K562 (cell line): ENCODE measurements around the gene SLC25A21. TPM values are rescaled to one million over a fixed set of nuclear protein-coding genes. Genes with fewer than 3 reads are reported as not detected.

Experiments used
- E2F5 ChIP-seq: sonication (generic); formaldehyde crosslinking; IDR thresholded peaks from 2 replicates; pipeline ENCODE4 v1.8.0; 2022; ENCODE audit warnings: mild to moderate bottlenecking, missing genetic modification reagents
- ERF ChIP-seq: fragments of 450-650 bp; formaldehyde crosslinking; IDR thresholded peaks from 2 replicates; pipeline ENCODE4 v1.4.0; 2020; ENCODE audit warnings: mild to moderate bottlenecking, mixed read lengths
- FOSL1 ChIP-seq: fragments of 200-800 bp; sonication (Bioruptor generic); conservative IDR thresholded peaks from 2 replicates; pipeline ENCODE4 v1.6.1; 2016; ENCODE audit warnings: missing genetic modification characterization, missing compliant biosample characterization
- GABPB1 ChIP-seq: sonication (generic); formaldehyde crosslinking; IDR thresholded peaks from 2 replicates; pipeline ENCODE4 v1.8.0; 2022; ENCODE audit warnings: mild to moderate bottlenecking, missing genetic modification reagents
- GTF2E2 ChIP-seq: fragments of 200-800 bp; sonication (Bioruptor generic); IDR thresholded peaks from 2 replicates; pipeline ENCODE4 v1.6.1; 2016; ENCODE audit warnings: missing genetic modification characterization, missing compliant biosample characterization
- LCOR ChIP-seq: sonication (generic); formaldehyde crosslinking; IDR thresholded peaks from 2 replicates; pipeline ENCODE4 v1.8.0; 2022; ENCODE audit warnings: mild to moderate bottlenecking, missing genetic modification reagents
- NCOA1 ChIP-seq: fragments of 450-650 bp; IDR thresholded peaks from 2 replicates; pipeline ENCODE4 v1.6.1; 2016; ENCODE audit warnings: low read depth
- NELFE ChIP-seq: IDR thresholded peaks from 2 replicates; pipeline ENCODE4 v1.6.1; 2011; ENCODE audit warnings: mild to moderate bottlenecking; ENCODE audit not compliant: insufficient read depth, insufficient read length
- NR2C2 ChIP-seq, 2 experiments: fragments of 200-800 bp in 1 of 2; sonication (Bioruptor generic) in 1 of 2; sonication (generic) in 1 of 2; formaldehyde crosslinking in 1 of 2; IDR thresholded peaks; 2 replicates each; pipeline versions ENCODE4 v1.6.1 to v1.8.0; 2016 to 2022; ENCODE audit warnings: mild to moderate bottlenecking in 1 of 2, missing compliant biosample characterization in 1 of 2, missing genetic modification characterization in 1 of 2, missing genetic modification reagents in 1 of 2
- POLR3G ChIP-seq: IDR thresholded peaks from 2 replicates; pipeline ENCODE4 v1.6.1; 2011; ENCODE audit not compliant: insufficient read length, insufficient replicate concordance; ENCODE audit errors: extremely low read depth
- PRMT5 ChIP-seq: sonication (generic); formaldehyde crosslinking; IDR thresholded peaks from 2 replicates; pipeline ENCODE4 v1.5.0; 2020; ENCODE audit warnings: missing genetic modification reagents
- STAG1 ChIP-seq: sonication (generic); formaldehyde crosslinking; IDR thresholded peaks from 2 replicates; pipeline ENCODE4 v1.5.0; 2020; ENCODE audit warnings: missing genetic modification reagents, borderline replicate concordance
- YBX1 ChIP-seq: fragments of 450-650 bp; IDR thresholded peaks from 2 replicates; pipeline ENCODE4 v1.7.1; 2016; ENCODE audit warnings: mild to moderate bottlenecking
- ZFP91 ChIP-seq: sonication (generic); formaldehyde crosslinking; IDR thresholded peaks from 2 replicates; pipeline ENCODE4 v1.8.0; 2022; ENCODE audit warnings: mild to moderate bottlenecking, missing genetic modification reagents
- ZNF224 ChIP-seq: sonication (generic); formaldehyde crosslinking; IDR thresholded peaks from 2 replicates; pipeline ENCODE4 v1.8.0; 2022; ENCODE audit warnings: mild to moderate bottlenecking, missing genetic modification reagents
- polyA plus RNA-seq, 8 experiments: library from polyadenylated mRNA; depleted of rRNA in 4 of 8; stranded (reverse) in 5 of 8; unstranded in 3 of 8; fragments of >200 nt; fragmentation: Nextera tagmentation in 2 of 8; fragmentation: Illumina TruSeq in 1 of 8; extraction: Ambion mirVana in 2 of 8; extraction: Trizol in 1 of 8; gene quantifications; 2 replicates each; pipeline versions ENCODE4 v1.2.1 to v1.2.3, GENCODE V29; 2011 to 2014; ENCODE audit warnings: inconsistent platforms in 1 of 8, missing spikeins in 1 of 8
- total RNA-seq, 7 experiments: library from RNA; depleted of rRNA in 6 of 7; stranded (reverse); fragments of >200 nt in 6 of 7; fragmentation: Illumina TruSeq in 2 of 7; extraction: Trizol in 2 of 7; gene quantifications; 2 replicates each; pipeline versions ENCODE4 v1.2.1 to v1.2.3, GENCODE V29; 2011 to 2021; ENCODE audit warnings: low replicate concordance in 1 of 7
- TF ChIP-seq, protein P1 (sequence below): fragments of 450-650 bp; formaldehyde crosslinking; conservative IDR thresholded peaks from 2 replicates; pipeline ENCODE4 v1.4.0; 2022; ENCODE audit warnings: mild to moderate bottlenecking, missing genetic modification characterization
- TF ChIP-seq, protein P2 (sequence below), 3 experiments: fragments of 200-800 bp in 1 of 3; fragments of 250-450 bp in 1 of 3; fragments of 450-650 bp in 1 of 3; sonication (Bioruptor Pico) in 1 of 3; sonication (Bioruptor generic) in 1 of 3; formaldehyde crosslinking in 1 of 3; IDR thresholded peaks; 2 replicates each; pipeline versions ENCODE4 v1.6.1 to v1.8.0; 2016 to 2022; ENCODE audit warnings: mild to moderate bottlenecking in 2 of 3, missing genetic modification characterization in 2 of 3, missing compliant biosample characterization in 1 of 3, moderate library complexity in 1 of 3
- TF ChIP-seq, protein P3 (sequence below): fragments of 250-450 bp; sonication (Bioruptor Pico); IDR thresholded peaks from 2 replicates; pipeline ENCODE4 v1.5.0; 2021

Gene SLC25A21
- total and polyA plus RNA-seq, 9 of the 15 experiments (the other 6 are each of a cell fraction or from before 2014, with no cell fraction given), result 15.2 to 46.7 (median 28.7) TPM

DNA sequence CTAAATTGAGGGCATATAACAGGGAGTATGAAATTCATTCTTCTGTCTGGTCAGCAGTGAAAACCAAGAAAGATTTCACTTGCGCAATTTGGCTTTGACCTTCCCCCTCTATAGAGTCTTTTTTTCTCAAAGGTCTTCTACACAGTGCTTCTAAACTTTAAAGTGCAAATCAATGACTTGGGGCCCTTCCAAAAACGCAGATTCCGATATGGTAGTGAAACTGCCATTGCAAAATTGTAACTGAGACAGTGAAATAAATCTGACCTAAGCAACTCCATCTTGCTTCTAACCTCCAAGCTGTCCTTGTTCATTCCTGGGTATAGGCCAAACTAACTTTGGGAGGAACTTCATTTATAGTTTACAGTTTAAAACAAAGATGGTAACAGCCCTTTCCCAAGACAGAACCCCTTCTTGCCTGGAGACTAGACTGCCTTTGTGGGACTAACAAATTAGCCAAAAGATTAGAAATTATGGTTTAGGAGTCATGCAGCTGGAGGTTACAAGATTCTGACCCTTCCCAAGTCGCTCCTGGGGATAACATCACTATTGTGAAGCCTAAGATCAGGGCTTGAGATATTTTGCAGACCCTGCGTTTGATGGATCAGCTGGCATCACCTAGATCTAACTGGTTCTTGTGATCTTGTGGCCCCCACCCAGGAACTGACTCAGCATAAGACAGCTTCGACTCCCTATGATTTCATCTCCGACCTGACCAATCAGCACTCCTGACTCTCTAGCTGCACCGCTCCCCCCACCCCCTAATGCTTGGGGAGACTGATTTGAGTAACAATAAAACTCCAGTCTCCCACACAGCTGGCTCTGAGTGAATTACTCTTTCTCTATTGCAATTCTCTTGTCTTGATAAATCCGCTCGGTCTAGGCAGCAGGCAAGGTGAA, 5.0 kb downstream of the SLC25A21 start (continued):
- TF ChIP-seq, protein P1, sequence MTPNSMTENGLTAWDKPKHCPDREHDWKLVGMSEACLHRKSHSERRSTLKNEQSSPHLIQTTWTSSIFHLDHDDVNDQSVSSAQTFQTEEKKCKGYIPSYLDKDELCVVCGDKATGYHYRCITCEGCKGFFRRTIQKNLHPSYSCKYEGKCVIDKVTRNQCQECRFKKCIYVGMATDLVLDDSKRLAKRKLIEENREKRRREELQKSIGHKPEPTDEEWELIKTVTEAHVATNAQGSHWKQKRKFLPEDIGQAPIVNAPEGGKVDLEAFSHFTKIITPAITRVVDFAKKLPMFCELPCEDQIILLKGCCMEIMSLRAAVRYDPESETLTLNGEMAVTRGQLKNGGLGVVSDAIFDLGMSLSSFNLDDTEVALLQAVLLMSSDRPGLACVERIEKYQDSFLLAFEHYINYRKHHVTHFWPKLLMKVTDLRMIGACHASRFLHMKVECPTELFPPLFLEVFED (CRISPR knock-in tag), result peak; percentile 91
- TF ChIP-seq YBX1 (no peak), PRMT5 (no peak), NELFE (no peak), ZFP91 (CRISPR knock-in tag) (no peak), ZNF224 (CRISPR knock-in tag) (no peak), GTF2E2 (tag) (no peak), NR2C2 (CRISPR knock-in tag; IDR thresholded peaks at IDR 0.05) (no peak), NR2C2 (tag; IDR thresholded peaks at IDR 0.05) (peak; percentile 87), E2F5 (CRISPR knock-in tag) (no peak), STAG1 (CRISPR knock-in tag) (no peak), FOSL1 (tag) (peak; percentile 41), GABPB1 (CRISPR knock-in tag) (no peak), LCOR (CRISPR knock-in tag) (no peak), NCOA1 (no peak), ERF (CRISPR knock-in tag) (peak; percentile 96), POLR3G (no peak)
- TF ChIP-seq, protein P2, sequence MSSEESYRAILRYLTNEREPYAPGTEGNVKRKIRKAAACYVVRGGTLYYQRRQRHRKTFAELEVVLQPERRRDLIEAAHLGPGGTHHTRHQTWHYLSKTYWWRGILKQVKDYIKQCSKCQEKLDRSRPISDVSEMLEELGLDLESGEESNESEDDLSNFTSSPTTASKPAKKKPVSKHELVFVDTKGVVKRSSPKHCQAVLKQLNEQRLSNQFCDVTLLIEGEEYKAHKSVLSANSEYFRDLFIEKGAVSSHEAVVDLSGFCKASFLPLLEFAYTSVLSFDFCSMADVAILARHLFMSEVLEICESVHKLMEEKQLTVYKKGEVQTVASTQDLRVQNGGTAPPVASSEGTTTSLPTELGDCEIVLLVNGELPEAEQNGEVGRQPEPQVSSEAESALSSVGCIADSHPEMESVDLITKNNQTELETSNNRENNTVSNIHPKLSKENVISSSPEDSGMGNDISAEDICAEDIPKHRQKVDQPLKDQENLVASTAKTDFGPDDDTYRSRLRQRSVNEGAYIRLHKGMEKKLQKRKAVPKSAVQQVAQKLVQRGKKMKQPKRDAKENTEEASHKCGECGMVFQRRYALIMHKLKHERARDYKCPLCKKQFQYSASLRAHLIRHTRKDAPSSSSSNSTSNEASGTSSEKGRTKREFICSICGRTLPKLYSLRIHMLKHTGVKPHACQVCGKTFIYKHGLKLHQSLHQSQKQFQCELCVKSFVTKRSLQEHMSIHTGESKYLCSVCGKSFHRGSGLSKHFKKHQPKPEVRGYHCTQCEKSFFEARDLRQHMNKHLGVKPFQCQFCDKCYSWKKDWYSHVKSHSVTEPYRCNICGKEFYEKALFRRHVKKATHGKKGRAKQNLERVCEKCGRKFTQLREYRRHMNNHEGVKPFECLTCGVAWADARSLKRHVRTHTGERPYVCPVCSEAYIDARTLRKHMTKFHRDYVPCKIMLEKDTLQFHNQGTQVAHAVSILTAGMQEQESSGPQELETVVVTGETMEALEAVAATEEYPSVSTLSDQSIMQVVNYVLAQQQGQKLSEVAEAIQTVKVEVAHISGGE (CRISPR knock-in tag; IDR thresholded peaks at IDR 0.05), result peak in 1 of 3 experiments; percentile 77; a peak in 2 of 6 replicates
- TF ChIP-seq, protein P3, sequence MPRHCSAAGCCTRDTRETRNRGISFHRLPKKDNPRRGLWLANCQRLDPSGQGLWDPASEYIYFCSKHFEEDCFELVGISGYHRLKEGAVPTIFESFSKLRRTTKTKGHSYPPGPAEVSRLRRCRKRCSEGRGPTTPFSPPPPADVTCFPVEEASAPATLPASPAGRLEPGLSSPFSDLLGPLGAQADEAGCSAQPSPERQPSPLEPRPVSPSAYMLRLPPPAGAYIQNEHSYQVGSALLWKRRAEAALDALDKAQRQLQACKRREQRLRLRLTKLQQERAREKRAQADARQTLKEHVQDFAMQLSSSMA (CRISPR knock-in tag), result 0 out of 2 replicates have a peak, but pooled peaks have one; percentile 66
